Measurements from ENCODE around the gene UBE2H.

UBE2H gene

GRCh38 chr7:129855935-129856717 lies 96.6 kb downstream of the UBE2H start:
- H3K27me3 ChIP-seq (ENCODE audit: low read length) = no peaks in the 10 kb centered on the region
- H3K9ac ChIP-seq (ENCODE audit: low read length) = no peak overlapping the region
- H3K36me3 ChIP-seq (ENCODE audit: low read length) = no peaks in the 10 kb centered on the region
- no peak overlapping the region for H2AFZ ChIP-seq (ENCODE audit: low read depth, low read length, severe bottlenecking)
- no peak overlapping the region for H3K4me3 ChIP-seq (ENCODE audit: insufficient read depth, low read length, poor library complexity, severe bottlenecking)
- no peak overlapping the region for H3K27ac ChIP-seq (ENCODE audit: low read depth, low read length)
- H3K9me3 ChIP-seq (ENCODE audit: insufficient read depth, low read length) = no peaks in the 10 kb centered on the region
- no peaks in the 10 kb centered on the region for H4K20me1 ChIP-seq (ENCODE audit: low read depth, low read length)
- H3K4me2 ChIP-seq (ENCODE audit: low read depth, low read length, poor library complexity, severe bottlenecking) = no peak overlapping the region
- TF ChIP-seq CTCF (IDR thresholded peaks at IDR 0.05; ENCODE audit: insufficient read depth, low read length, poor library complexity, severe bottlenecking) (no peak), EZH2phosphoT487 (conservative IDR thresholded peaks at IDR 0.05; ENCODE audit: low read length) (no peak)
- H3F3A ChIP-seq (ENCODE audit: insufficient read depth) = no peaks in the 10 kb centered on the region
- H3K9me2 ChIP-seq (replicated peaks; ENCODE audit: insufficient read depth, low read length) = no peaks in the 10 kb centered on the region
- H3K79me2 ChIP-seq (ENCODE audit: insufficient read depth, low read length) = no peaks in the 10 kb centered on the region

- Histone ChIP-seq H3K79me2 (ENCODE audit: insufficient read depth, low read length) (no peaks in the 10 kb centered on the region), H3K27me3 (ENCODE audit: low read length) (no peaks in the 10 kb centered on the region), H3K4me2 (ENCODE audit: low read depth, low read length, poor library complexity, severe bottlenecking) (no peak overlapping the region), H3K36me3 (ENCODE audit: low read length) (no peaks in the 10 kb centered on the region), H3K27ac (ENCODE audit: low read depth, low read length) (no peak overlapping the region), H4K20me1 (ENCODE audit: low read depth, low read length) (no peaks in the 10 kb centered on the region), H3K9me3 (ENCODE audit: insufficient read depth, low read length) (no peaks in the 10 kb centered on the region), H3K4me3 (ENCODE audit: insufficient read depth, low read length, poor library complexity, severe bottlenecking) (no peak overlapping the region), H2AFZ (ENCODE audit: low read depth, low read length, severe bottlenecking) (no peak overlapping the region), H3F3A (ENCODE audit: insufficient read depth) (no peaks in the 10 kb centered on the region), H3K9me2 (replicated peaks; ENCODE audit: insufficient read depth, low read length) (no peaks in the 10 kb centered on the region), H3K9ac (ENCODE audit: low read length) (no peak overlapping the region)
- TF ChIP-seq CTCF (IDR thresholded peaks at IDR 0.05; ENCODE audit: insufficient read depth, low read length, poor library complexity, severe bottlenecking) (no peak), EZH2phosphoT487 (conservative IDR thresholded peaks at IDR 0.05; ENCODE audit: low read length) (no peak)
Measured at GRCh38 chr7:129855234-129855673, 97.5 kb downstream of the UBE2H start.

- H3K9ac ChIP-seq (ENCODE audit: low read length) = no peak overlapping the region
- no peak overlapping the region for H3K27ac ChIP-seq (ENCODE audit: low read depth, low read length)
- no peaks in the 10 kb centered on the region for H3F3A ChIP-seq (ENCODE audit: insufficient read depth)
- no peaks in the 10 kb centered on the region for H3K27me3 ChIP-seq (ENCODE audit: low read length)
- H3K79me2 ChIP-seq (ENCODE audit: insufficient read depth, low read length) = no peaks in the 10 kb centered on the region
- TF ChIP-seq EZH2phosphoT487 (conservative IDR thresholded peaks at IDR 0.05; ENCODE audit: low read length) (no peak), CTCF (IDR thresholded peaks at IDR 0.05; ENCODE audit: insufficient read depth, low read length, poor library complexity, severe bottlenecking) (no peak)
- no peak overlapping the region for H3K4me3 ChIP-seq (ENCODE audit: insufficient read depth, low read length, poor library complexity, severe bottlenecking)
- H3K9me3 ChIP-seq (ENCODE audit: insufficient read depth, low read length) = no peaks in the 10 kb centered on the region
- no peaks in the 10 kb centered on the region for H3K36me3 ChIP-seq (ENCODE audit: low read length)
- no peaks in the 10 kb centered on the region for H4K20me1 ChIP-seq (ENCODE audit: low read depth, low read length)
- H3K9me2 ChIP-seq (replicated peaks; ENCODE audit: insufficient read depth, low read length) = no peaks in the 10 kb centered on the region
- no peak overlapping the region for H2AFZ ChIP-seq (ENCODE audit: low read depth, low read length, severe bottlenecking)
- H3K4me2 ChIP-seq (ENCODE audit: low read depth, low read length, poor library complexity, severe bottlenecking) = no peak overlapping the region
Measured at GRCh38 chr7:129854401-129854800, 98.4 kb downstream of the UBE2H start.
